Loucy (cell line): ENCODE measurements around the gene F2RL1.
"Not testable (repeated sequence)": the region's sequence is repeated elsewhere in the genome, so short reads cannot be mapped to it uniquely, and the experiment has no call there.

Experiments used
- H2AFZ ChIP-seq: fragments of 200-600 bp; sonication (generic); 2 replicates; pipeline ENCODE4 v1.6.0; 2016; ENCODE audit warnings: antibody characterized with exemption, mild to moderate bottlenecking, low read length, moderate library complexity
- H3F3A ChIP-seq: fragments of 200-600 bp; 2 replicates; pipeline ENCODE4 v1.6.0; 2016; ENCODE audit warnings: antibody characterized with exemption, low read depth, mild to moderate bottlenecking
- H3K27me3 ChIP-seq: fragments of 200-600 bp; sonication (generic); 2 replicates; pipeline ENCODE4 v1.6.1; 2014; ENCODE audit warnings: low read length, mild to moderate bottlenecking; ENCODE audit not compliant: insufficient read depth, poor library complexity, severe bottlenecking
- H3K36me3 ChIP-seq: fragments of 200-600 bp; sonication (generic); 2 replicates; pipeline ENCODE4 v1.6.1; 2016; ENCODE audit warnings: low read length; ENCODE audit not compliant: insufficient read depth
- H3K4me1 ChIP-seq: fragments of 200-600 bp; sonication (generic); 2 replicates; pipeline ENCODE4 v1.5.1; 2014; ENCODE audit warnings: low read length, mild to moderate bottlenecking; ENCODE audit not compliant: insufficient read depth, poor library complexity, severe bottlenecking
- H3K4me2 ChIP-seq: fragments of 200-600 bp; sonication (generic); 2 replicates; pipeline ENCODE4 v1.6.0; 2014; ENCODE audit warnings: antibody characterized with exemption, low read length, low read depth, mild to moderate bottlenecking; ENCODE audit not compliant: poor library complexity, severe bottlenecking
- H3K4me3 ChIP-seq: fragments of 200-600 bp; sonication (generic); 2 replicates; pipeline ENCODE4 v1.5.1; 2014; ENCODE audit warnings: low read length, mild to moderate bottlenecking, mixed read lengths; ENCODE audit not compliant: poor library complexity, severe bottlenecking
- H3K79me2 ChIP-seq: fragments of 200-600 bp; sonication (generic); 2 replicates; pipeline ENCODE4 v1.6.1; 2014; ENCODE audit warnings: low read length; ENCODE audit not compliant: insufficient read depth
- H3K9ac ChIP-seq: fragments of 200-600 bp; sonication (generic); 2 replicates; pipeline ENCODE4 v1.6.0; 2014; ENCODE audit warnings: mild to moderate bottlenecking, low read depth, low read length, moderate library complexity; ENCODE audit not compliant: poor library complexity, severe bottlenecking
- H3K9me2 ChIP-seq: fragments of 200-600 bp; sonication (generic); replicated peaks from 2 replicates; pipeline ENCODE4 v1.6.1; 2016; ENCODE audit warnings: low read depth, low read length, mixed read lengths
- H3K9me3 ChIP-seq: fragments of 200-600 bp; sonication (generic); 2 replicates; pipeline ENCODE4 v1.6.1; 2014; ENCODE audit warnings: mild to moderate bottlenecking, antibody characterized with exemption, low read length, low read depth; ENCODE audit not compliant: insufficient read depth
- H4K20me1 ChIP-seq: fragments of 200-600 bp; sonication (generic); 2 replicates; pipeline ENCODE4 v1.6.0; 2014; ENCODE audit warnings: antibody characterized with exemption, low read length, mild to moderate bottlenecking; ENCODE audit not compliant: insufficient read depth, poor library complexity, severe bottlenecking
- CTCF ChIP-seq: fragments of 200-600 bp; sonication (generic); conservative IDR thresholded peaks from 2 replicates; pipeline ENCODE4 v1.5.1; 2014; ENCODE audit warnings: mild to moderate bottlenecking, antibody characterized with exemption, low read length
- EZH2phosphoT487 ChIP-seq: fragments of 200-600 bp; IDR thresholded peaks from 2 replicates; pipeline ENCODE4 v1.6.1; 2018; ENCODE audit warnings: antibody characterized with exemption, mild to moderate bottlenecking, moderate library complexity, borderline replicate concordance

Gene F2RL1

GRCh38 chr5:76775921-76776320 is 42.9 kb upstream of the F2RL1 start:
- no peaks in the 10 kb centered on the region for H3F3A ChIP-seq
- H3K9me2 ChIP-seq = no peaks in the 10 kb centered on the region
- H3K9me3 ChIP-seq = no peaks in the 10 kb centered on the region
- H2AFZ ChIP-seq = no peak overlapping the region
- no peaks in the 10 kb centered on the region for H3K27me3 ChIP-seq
- H4K20me1 ChIP-seq = no peaks in the 10 kb centered on the region
- no peaks in the 10 kb centered on the region for H3K79me2 ChIP-seq
- H3K4me3 ChIP-seq = no peak overlapping the region
- H3K4me2 ChIP-seq = no peak overlapping the region
- no peaks in the 10 kb centered on the region for H3K4me1 ChIP-seq
- TF ChIP-seq CTCF = no peak
- no peak for TF ChIP-seq EZH2phosphoT487
- no peak overlapping the region for H3K9ac ChIP-seq
- H3K36me3 ChIP-seq = no peaks in the 10 kb centered on the region

- Histone ChIP-seq H2AFZ (no peak overlapping the region), H3K9me2 (no peaks in the 10 kb centered on the region), H3K9me3 (no peaks in the 10 kb centered on the region), H3K4me2 (no peak overlapping the region), H3K9ac (no peak overlapping the region), H3K4me3 (no peak overlapping the region), H3K4me1 (no peaks in the 10 kb centered on the region), H4K20me1 (no peaks in the 10 kb centered on the region), H3K27me3 (no peaks in the 10 kb centered on the region), H3K79me2 (no peaks in the 10 kb centered on the region), H3K36me3 (no peaks in the 10 kb centered on the region), H3F3A (no peaks in the 10 kb centered on the region)
- no peak for TF ChIP-seq EZH2phosphoT487
Measured at GRCh38 chr5:76776391-76776790, 42.4 kb upstream of the F2RL1 start.

- not testable (repeated sequence) for H3K79me2 ChIP-seq, H3K36me3 ChIP-seq, H2AFZ ChIP-seq, H4K20me1 ChIP-seq, H3K9me2 ChIP-seq, H3F3A ChIP-seq, H3K4me1 ChIP-seq, H3K4me2 ChIP-seq, H3K9me3 ChIP-seq, H3K27me3 ChIP-seq, H3K9ac ChIP-seq, H3K4me3 ChIP-seq
Measured at GRCh38 chr5:76780616-76781015, 38.2 kb upstream of the F2RL1 start.

- no peak overlapping the region for H2AFZ ChIP-seq
- no peaks in the 10 kb centered on the region for H3K9me3 ChIP-seq
- no peaks in the 10 kb centered on the region for H4K20me1 ChIP-seq
- H3F3A ChIP-seq = no peaks in the 10 kb centered on the region
- H3K27me3 ChIP-seq = no peaks in the 10 kb centered on the region
- H3K9me2 ChIP-seq = no peaks in the 10 kb centered on the region
- H3K4me1 ChIP-seq = no peaks in the 10 kb centered on the region
- TF ChIP-seq CTCF = no peak
- TF ChIP-seq EZH2phosphoT487 = no peak
- no peaks in the 10 kb centered on the region for H3K79me2 ChIP-seq
- H3K4me3 ChIP-seq = no peak overlapping the region
- H3K36me3 ChIP-seq = no peaks in the 10 kb centered on the region
- no peak overlapping the region for H3K4me2 ChIP-seq
- H3K9ac ChIP-seq = no peak overlapping the region
Measured at GRCh38 chr5:76781775-76782174, 37.1 kb upstream of the F2RL1 start.
